Uterus (tissue), 2 donors: ENCODE measurements around the gene UCK1.

Source experiments
- POLR2A ChIP-seq, 2 donors: fragments of 450-650 bp; IDR thresholded peaks; one replicate each; pipeline ENCODE4 v1.6.1; 2016; ENCODE audit warnings: antibody characterized with exemption in 2 of 2, mild to moderate bottlenecking in 1 of 2, moderate library complexity in 1 of 2
- TF ChIP-seq, protein P1 (sequence below), 4 experiments: fragments of 200-600 bp in 2 of 4; fragments of 450-650 bp in 2 of 4; sonication (generic) in 2 of 4; IDR thresholded peaks; one replicate each; pipeline ENCODE4 v1.5.1; 2016 to 2019; ENCODE audit warnings: antibody characterized with exemption in 4 of 4, mild to moderate bottlenecking in 2 of 4, moderate library complexity in 1 of 4

DNA sequence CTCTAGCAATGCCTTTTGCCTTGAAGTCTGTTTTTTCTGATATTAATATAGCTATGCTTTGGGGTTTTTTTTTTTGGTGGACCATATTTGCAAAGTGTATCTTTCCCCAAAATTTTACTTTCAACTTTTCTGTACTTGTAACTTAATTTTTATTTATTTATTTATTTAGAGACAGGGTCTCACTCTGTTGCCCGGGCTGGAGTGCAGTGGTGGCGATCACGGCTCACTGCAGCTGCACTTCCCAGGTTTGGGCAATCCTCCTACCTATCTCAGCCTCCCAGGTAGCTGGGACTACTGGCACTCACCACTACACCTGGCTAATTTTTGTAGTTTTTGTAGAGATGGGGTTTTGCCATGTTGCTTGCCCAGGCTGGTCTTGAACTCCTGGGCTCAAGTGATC, 35.1 kb upstream of the UCK1 start:
- TF ChIP-seq, protein P1, sequence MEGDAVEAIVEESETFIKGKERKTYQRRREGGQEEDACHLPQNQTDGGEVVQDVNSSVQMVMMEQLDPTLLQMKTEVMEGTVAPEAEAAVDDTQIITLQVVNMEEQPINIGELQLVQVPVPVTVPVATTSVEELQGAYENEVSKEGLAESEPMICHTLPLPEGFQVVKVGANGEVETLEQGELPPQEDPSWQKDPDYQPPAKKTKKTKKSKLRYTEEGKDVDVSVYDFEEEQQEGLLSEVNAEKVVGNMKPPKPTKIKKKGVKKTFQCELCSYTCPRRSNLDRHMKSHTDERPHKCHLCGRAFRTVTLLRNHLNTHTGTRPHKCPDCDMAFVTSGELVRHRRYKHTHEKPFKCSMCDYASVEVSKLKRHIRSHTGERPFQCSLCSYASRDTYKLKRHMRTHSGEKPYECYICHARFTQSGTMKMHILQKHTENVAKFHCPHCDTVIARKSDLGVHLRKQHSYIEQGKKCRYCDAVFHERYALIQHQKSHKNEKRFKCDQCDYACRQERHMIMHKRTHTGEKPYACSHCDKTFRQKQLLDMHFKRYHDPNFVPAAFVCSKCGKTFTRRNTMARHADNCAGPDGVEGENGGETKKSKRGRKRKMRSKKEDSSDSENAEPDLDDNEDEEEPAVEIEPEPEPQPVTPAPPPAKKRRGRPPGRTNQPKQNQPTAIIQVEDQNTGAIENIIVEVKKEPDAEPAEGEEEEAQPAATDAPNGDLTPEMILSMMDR (IDR thresholded peaks at IDR 0.05) = no peak
- TF ChIP-seq POLR2A (IDR thresholded peaks at IDR 0.05) = no peak
